VCaP (cell line): ENCODE data around the gene TOP3A.
A peak's percentile ranks its signal among the peaks of the same experiment; 100 is the strongest.

Experiments
- H3K27ac ChIP-seq: fragments of 450-650 bp; 2 replicates; pipeline ENCODE4 v1.5.1; 2017
- TF ChIP-seq, protein P1 (sequence below): fragments of 450-650 bp; conservative IDR thresholded peaks from 2 replicates; pipeline ENCODE4 v1.5.1; 2017; ENCODE audit warnings: mild to moderate bottlenecking, moderate library complexity

Gene TOP3A

DNA sequence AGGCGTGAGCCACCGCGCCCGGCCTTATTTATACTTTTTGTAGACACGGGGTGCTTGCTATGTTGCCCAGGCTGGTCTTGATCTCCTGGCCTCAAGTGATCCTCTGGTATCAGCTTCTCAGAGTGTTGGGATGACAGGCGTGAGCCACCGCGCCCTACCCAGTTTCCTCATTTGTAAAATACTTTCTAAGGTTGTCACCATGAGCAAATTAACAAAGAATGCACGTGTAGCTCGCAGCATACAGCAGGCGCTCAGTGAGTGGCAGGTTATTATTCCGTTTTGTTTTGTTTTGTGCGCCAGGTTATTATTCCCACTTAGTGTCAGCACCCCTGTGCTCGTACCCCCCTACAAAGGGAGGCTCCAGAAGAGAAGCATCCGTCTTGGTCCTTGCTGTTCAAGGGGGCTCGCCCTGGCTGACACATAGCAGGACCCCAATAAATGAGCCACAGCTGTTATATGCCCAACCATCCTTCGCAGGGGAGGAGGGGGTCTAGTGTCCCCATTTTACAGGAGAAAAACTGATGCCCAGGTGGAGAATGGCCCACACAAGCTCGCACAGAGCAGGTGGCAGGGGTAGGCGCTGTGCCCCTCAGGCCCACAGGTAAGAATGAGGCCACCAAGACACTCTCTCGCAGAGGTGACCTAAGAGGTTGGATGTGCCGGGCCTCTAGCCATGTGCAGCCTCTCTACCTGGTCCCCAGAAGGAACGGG, 55.0 kb downstream of the TOP3A start:
- H3K27ac ChIP-seq: peak overlapping the region; percentile 91
- TF ChIP-seq, protein P1, sequence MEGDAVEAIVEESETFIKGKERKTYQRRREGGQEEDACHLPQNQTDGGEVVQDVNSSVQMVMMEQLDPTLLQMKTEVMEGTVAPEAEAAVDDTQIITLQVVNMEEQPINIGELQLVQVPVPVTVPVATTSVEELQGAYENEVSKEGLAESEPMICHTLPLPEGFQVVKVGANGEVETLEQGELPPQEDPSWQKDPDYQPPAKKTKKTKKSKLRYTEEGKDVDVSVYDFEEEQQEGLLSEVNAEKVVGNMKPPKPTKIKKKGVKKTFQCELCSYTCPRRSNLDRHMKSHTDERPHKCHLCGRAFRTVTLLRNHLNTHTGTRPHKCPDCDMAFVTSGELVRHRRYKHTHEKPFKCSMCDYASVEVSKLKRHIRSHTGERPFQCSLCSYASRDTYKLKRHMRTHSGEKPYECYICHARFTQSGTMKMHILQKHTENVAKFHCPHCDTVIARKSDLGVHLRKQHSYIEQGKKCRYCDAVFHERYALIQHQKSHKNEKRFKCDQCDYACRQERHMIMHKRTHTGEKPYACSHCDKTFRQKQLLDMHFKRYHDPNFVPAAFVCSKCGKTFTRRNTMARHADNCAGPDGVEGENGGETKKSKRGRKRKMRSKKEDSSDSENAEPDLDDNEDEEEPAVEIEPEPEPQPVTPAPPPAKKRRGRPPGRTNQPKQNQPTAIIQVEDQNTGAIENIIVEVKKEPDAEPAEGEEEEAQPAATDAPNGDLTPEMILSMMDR: no peak

DNA sequence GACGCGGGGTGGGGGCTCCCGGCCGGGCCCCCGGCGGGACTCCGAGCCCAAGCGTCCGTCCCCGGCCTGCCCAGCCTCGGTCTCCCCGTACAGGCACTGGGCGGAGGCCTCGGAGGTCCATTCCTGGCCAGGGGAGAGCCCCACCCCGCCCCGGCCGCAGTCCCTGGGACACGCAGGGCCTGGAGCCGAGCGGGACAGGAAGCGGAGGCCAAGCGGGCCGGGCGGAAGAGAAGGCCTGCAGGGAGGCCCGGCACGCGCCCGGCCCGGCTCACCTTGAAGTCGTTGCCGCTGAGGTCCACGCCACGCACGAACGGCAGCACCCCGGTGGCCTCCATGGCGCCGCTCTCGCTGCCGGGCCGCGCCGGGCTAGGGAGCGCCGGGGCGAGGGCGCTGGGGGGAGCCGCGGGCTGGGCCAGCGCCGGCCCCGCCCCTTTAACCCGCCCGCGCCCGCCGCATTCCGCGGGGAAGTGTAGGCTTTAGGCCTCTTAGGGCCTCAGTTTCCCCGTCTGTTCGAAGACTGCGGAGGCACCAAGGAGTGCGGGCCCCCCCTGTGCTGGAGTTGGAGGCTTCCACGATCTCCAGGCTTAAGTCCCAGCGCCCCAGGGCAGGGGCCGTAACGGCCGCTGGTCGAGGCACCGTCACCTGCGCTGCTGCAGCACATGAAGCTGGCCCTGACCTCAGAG, 56.3 kb downstream of the TOP3A start, which contains the start of gene FLII:
FLII (minus strand) TSS at position 383 of the 683 bp plus-strand sequence; CDS start at position 335, 48 bp downstream.
- H3K27ac ChIP-seq: peak within 1 kb of the TSS; percentile 91

GRCh38 chr17:18257982-18258355, 56.8 kb downstream of the TOP3A start:
- TF ChIP-seq, protein P1: no peak
- H3K27ac ChIP-seq: peak overlapping the region; percentile 91

More for the DNA sequence above, 56.3 kb downstream of the TOP3A start, which contains the start of gene FLII:
- TF ChIP-seq, protein P1: no peak

GRCh38 chr17:18257268-18257981, 57.4 kb downstream of the TOP3A start:
- TF ChIP-seq, protein P1: no peak
- H3K27ac ChIP-seq: peak overlapping the region; percentile 91

DNA sequence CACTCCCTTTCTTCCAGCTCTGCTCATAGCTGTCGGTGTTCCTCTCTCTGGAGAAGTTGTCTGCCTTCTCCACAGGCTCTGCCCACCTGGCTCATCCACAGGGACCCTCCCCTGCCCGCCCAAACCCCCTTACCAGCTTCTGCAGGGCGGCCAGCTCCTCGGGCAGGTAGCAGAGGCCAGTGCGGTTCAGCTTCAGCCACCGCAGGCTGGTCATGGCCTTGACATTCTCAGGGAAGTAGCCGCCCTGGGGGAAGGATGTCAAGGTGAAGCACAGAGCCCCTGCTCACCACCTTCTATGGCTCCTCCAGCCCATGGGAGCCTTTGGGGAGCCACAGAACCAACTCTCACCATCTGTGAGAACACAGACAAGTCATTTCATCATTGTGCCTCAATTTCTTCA, 58.0 kb downstream of the TOP3A start:
- TF ChIP-seq, protein P1: no peak
- peak overlapping the region; percentile 91 for H3K27ac ChIP-seq

DNA sequence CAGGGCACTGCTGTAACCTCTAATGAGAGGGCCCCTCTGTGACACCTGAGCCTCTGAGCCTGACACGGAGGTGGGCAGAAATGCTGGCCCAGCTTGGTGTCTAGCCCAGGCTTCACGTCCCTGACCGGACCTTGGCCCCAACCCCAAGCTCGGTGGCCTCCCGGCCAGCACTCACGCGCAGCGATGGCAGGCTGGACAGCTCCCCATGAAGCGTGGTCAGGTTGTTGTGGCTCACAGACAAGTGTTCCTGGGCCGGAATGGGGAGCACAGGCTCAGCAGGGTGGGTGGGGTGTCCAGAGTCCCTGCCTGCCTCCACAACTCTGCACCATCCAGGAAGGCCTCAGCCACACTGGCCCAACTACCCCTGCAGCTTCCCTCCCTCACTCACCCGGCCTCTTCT, 58.4 kb downstream of the TOP3A start:
- TF ChIP-seq, protein P1: no peak
- peak overlapping the region; percentile 91 for H3K27ac ChIP-seq

DNA sequence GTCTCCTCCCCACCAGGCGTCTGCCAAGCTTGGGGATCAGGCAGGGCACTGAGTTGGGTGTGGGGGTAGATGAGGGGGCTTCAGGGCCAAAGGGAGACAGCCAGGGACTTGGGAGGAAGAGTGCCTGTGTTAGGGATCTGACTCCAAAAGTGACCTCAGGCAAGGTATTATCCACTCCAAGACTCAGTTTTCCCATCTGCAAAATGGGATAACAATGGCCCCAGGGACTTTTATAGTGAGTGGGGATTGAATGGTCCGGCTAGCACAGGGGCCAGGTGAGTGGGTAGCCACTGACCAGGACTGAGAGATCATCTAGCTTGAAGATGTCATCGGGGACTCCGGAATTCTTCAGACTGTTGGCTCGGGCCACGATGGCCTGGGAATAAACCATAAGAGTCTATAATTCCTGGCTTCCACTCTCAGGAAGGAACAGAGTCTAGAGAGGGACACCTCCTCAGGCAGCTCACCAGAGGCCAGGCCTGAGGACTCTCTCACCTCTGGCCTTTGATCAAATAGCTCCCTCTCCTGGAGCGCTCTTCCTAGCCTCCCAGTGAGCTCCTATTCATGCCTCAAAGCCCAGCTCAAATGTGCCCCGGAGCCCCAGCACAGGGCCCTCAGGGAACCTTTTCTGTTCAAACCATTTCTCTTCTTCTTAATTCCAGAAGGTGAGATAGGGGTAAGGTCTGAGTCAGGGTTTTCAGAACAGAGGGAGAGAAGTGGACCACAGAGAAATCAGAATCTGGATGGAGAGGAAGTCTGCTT, 59.7 kb downstream of the TOP3A start:
- no peak overlapping the region for H3K27ac ChIP-seq
- TF ChIP-seq, protein P1: no peak
